Left renal pelvis (tissue), 4 donors: ENCODE results near the gene KRTAP12-2. TPM values are rescaled to one million over a fixed set of nuclear protein-coding genes. Genes with fewer than 3 reads are reported as not detected.
"Not testable (repeated sequence)": the region's sequence is repeated elsewhere in the genome, so short reads cannot be mapped to it uniquely, and the experiment has no call there.

ENCODE experiments used
- DNase-seq, 4 donors: peaks; one replicate each; pipeline ENCODE4 v3.0.0-alpha.2; 2013; ENCODE audit warnings: low read depth in 4 of 4, low spot score in 3 of 4
- polyA plus RNA-seq, 4 donors: library from polyadenylated mRNA; unstranded; fragments of 120-200 nt; gene quantifications; one replicate each; pipeline ENCODE4 v1.2.1, GENCODE V29; 2013; ENCODE audit not compliant: insufficient read length in 4 of 4

KRTAP12-2 gene
- polyA plus RNA-seq, 4 donors, result not detected

DNA sequence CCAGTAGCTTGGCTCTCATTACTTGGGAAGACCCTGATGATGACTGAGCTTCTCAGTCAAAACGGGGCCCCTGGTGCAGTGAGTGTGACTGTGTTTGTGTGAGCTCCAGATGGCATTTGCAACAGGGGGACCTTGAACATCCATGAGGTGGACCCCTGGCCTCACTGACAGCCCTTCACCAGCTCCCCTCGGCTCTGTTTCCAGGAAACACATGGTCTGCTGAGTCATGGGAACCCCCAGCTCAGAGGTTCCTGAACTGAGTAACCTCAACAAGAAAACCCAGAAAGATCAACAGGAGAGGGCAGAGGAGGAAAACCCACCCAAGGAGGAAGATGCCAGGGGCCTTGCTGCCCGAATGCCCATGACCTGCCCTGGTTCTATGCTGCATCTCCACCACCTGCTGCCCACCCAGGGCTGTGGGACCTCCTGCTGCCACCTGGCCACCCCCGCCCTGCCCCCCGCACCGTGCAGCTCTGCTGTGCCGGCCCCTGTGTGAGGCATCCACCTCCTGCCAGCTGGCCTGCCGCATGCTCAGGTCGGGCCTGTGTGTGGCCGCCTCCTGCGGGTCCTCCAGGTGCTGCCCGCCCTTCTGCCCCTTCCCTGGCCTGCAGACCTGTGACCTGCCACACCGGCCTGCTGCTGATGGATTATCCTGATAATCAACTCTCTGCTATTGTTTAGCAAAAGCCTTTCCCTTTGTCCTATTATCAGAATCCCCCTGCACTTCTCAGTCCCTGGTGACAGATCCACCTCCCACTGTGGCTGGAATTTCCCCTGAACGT lies 19.5 kb upstream of the KRTAP12-2 start:
- DNase-seq, result no peak

GRCh38 chr21:44685050-44685449 lies 18.3 kb upstream of the KRTAP12-2 start:
- not testable (repeated sequence) for DNase-seq

- DNase-seq, result no peak
These were observed 17.8 kb upstream of the KRTAP12-2 start for GRCh38 chr21:44684483-44684882.

- no peak for DNase-seq
These were observed 17.4 kb upstream of the KRTAP12-2 start for GRCh38 chr21:44684077-44684476.

- DNase-seq, result no peak
These were observed 15.9 kb upstream of the KRTAP12-2 start for GRCh38 chr21:44682580-44683151.

DNA sequence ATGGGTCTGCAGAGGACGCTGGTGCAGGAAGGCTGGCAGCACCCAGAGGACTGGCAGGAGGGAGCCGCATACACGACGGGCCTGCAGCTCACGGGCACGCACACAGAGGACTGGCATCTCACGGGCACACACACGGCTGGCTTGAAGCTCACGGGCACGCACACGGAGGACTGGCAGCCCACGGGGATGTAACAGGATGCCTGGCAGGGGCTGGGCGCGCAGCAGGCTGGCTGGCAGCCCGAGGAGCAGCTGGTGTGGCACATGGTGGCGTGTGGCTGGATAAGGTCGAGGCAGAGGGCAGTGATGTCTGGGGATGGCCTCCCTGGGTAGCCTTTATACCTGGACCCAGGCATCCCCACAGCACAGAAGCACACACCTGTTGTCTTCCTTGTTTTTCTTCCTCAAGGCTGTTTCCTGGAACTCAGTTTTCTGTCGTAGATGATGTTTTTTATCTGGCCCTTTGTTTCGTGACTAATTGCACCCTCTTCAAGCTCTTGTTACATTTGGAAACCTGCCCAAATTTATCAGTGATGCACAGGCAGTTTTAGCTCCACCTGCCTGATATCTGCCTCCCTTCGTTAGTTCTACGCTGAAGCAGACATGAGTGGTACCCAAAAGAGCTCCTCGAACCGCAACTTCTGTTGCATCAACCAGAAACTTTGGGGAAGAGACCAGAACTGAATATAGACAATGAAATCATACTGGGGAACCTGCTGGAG lies 15.3 kb upstream of the KRTAP12-2 start, which contains the start of gene KRTAP12-1:
KRTAP12-1 (minus strand) TSS at position 303 of the 719 bp plus-strand sequence; CDS start at position 263, 40 bp downstream.
- no peak for DNase-seq

GRCh38 chr21:44681152-44681551 lies 14.4 kb upstream of the KRTAP12-2 start:
- DNase-seq, result no peak

- DNase-seq, result no peak
These were observed 11.2 kb upstream of the KRTAP12-2 start for GRCh38 chr21:44677881-44678280.

DNA sequence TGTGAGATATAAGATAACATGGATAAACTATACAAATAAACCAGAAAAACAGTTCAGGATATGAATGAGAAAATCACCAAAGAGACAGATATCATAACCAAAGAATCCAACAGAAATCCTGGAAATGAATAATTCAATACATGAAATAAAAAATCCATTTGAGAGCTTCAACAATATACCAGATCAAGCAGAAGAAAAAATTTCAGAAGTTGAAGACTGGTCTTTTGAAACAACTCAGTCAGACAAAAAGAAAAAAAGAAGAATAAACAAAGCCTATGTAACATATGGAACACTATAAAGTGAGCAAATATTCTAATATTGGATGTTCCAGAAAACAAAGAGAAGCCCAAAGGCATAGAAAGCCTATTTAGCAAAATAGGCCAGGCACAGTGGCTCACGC lies 5.2 kb upstream of the KRTAP12-2 start:
- no peak for DNase-seq

DNA sequence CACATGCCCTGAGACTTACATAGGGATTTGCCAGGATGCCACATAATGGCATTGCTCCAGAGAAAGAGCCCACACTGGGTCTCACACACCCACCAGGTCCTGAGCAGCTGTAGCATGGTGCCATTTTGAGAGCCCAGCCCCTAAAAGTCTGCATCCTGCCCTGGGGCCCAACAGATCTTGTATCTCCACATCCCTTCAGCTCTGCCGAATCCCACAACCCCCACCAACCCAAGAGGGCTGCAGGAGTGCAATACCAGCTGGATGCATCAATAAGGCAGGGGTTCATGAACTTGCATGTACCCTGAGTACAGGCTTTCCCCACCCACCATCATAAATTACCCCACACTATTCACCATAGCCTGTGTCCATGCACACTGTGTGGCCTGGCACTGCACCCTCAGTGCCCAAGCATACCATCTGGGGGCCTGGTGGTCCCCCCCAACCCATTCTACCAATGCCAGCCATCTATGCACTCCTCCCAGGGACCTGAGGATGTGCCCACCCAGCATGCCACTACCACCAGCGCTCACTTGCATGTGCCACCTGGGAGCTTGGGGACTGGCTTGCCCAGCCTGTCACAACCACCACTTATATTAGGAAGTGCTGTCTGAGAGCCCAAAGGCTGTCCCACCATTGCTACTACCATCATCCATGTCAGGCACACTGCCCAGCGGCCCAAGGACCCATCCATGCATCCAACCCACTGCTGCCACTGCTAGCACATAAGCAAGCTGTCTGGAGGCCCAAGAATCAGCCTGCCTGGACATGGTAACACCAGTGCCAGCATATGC lies 4.1 kb upstream of the KRTAP12-2 start:
- no peak for DNase-seq

- no peak for DNase-seq
These were observed 885 bp upstream of the KRTAP12-2 start for GRCh38 chr21:44667612-44668011.

DNA sequence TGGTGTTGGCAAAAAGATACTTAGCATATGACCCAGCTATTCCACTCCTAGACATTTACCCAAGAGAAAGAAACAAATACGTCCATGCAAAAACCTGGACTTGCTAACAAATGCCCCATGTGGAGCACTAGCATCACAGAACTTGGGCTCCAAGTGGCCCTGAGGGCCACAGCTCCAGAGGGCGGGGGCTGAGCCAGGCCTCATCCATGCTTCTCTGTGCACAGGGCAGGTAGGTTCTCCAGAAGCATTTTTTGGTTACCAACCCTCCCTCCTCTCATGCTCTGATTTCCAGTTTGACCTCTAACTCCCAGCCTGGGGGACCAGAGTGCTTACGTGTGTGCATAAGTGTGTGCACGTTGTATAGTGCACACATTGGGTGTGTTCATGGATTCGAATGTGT lies 2.0 kb downstream of the KRTAP12-2 start:
- no peak for DNase-seq

DNA sequence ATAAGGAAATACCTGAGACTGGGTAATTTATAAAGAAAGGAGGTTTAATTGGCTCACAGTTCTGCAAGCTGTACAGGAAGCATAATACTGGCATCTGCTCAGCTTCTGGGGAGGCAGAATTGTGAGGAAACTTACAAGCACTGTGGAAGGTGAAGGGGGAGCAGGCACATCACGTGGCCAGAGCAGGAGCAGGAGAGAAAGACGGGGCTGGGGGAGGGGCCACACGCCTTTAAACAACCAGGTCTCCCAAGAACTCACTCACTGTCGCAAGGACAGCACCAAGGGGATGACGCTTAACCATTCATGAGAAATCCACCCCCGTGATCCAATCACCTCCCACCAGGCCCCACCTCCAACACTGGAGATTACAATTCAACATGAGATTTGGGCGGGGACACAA lies 5.2 kb downstream of the KRTAP12-2 start:
- DNase-seq, result not testable (repeated sequence)

DNA sequence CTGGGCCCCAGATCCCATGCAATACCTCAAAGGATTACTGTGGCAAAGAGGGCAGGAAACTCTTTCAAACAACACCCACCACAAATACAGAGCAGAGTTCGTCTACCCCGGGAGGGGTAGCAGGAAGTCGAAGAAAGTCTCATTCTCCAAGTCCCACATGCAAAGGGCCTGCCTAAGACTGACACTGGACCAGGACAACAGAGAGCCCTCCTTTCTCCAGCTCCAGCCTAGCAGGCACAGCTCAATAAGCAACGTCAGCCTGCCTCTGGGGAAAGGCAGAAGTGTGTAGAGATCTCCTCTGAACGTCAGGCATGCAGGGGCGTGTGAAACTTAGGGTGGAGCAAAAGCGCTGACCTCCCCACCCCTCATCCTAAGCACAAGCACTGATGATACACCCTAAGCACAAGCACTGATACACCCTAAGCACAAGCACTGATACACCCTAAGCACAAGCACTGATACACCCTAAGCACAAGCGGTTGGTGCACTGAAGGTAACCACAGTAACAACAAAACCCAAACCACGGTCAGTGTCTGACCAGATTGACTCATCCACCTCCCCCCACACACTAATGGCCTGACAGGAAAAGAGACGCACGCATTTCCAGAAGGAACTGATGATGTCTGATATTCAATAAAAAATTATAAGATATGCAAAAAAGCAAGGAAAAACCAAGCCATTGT lies 7.7 kb downstream of the KRTAP12-2 start:
- no peak for DNase-seq

GRCh38 chr21:44658541-44658910 lies 8.2 kb downstream of the KRTAP12-2 start:
- no peak for DNase-seq

- DNase-seq, result no peak
These were observed 8.8 kb downstream of the KRTAP12-2 start, which contains the start of gene KRTAP12-3 for GRCh38 chr21:44657635-44658540. TSS of gene KRTAP12-3 (plus strand) at chr21:44657932. CDS start at chr21:44657980, 48 bp downstream.

GRCh38 chr21:44656868-44657267 lies 9.9 kb downstream of the KRTAP12-2 start:
- DNase-seq, result no peak

- no peak for DNase-seq
These were observed 12.1 kb downstream of the KRTAP12-2 start, which contains the start of gene KRTAP12-4 for GRCh38 chr21:44654576-44655175. TSS of gene KRTAP12-4 (minus strand) at chr21:44654659. CDS start at chr21:44654614, 45 bp downstream.
